Type B pancreatic cell (in vitro differentiated cells): Measurements from ENCODE around the gene MTMR12. TPM values are rescaled to one million over a fixed set of nuclear protein-coding genes. Genes with fewer than 3 reads are reported as not detected.
"Not testable (repeated sequence)": the region's sequence is repeated elsewhere in the genome, so short reads cannot be mapped to it uniquely, and the experiment has no call there.

Experiments
- DNase-seq: peaks from one replicate; pipeline ENCODE4 v3.0.0; 2021; ENCODE audit warnings: mixed read lengths; ENCODE audit not compliant: unreplicated experiment; ENCODE audit errors: extremely low spot score
- H3K27ac Mint-ChIP-seq: 2 replicates; pipeline ENCODE4 v1.8.0; 2021; ENCODE audit warnings: mild to moderate bottlenecking, mixed read lengths
- H3K27me3 Mint-ChIP-seq: 2 replicates; pipeline ENCODE4 v1.8.0; 2021; ENCODE audit warnings: mixed read lengths
- H3K36me3 Mint-ChIP-seq: 2 replicates; pipeline ENCODE4 v1.8.0; 2021; ENCODE audit warnings: mixed read lengths
- H3K4me1 Mint-ChIP-seq: one replicate; pipeline ENCODE4 v1.8.0; 2021; ENCODE audit warnings: mixed read lengths; ENCODE audit not compliant: unreplicated experiment
- H3K4me3 Mint-ChIP-seq: 2 replicates; pipeline ENCODE4 v1.8.0; 2021; ENCODE audit warnings: mild to moderate bottlenecking, mixed read lengths
- H3K9me3 Mint-ChIP-seq: 2 replicates; pipeline ENCODE4 v1.8.0; 2021; ENCODE audit warnings: mixed read lengths
- CTCF ChIP-seq: fragments of 200-600 bp; sonication (generic); conservative IDR thresholded peaks from 2 replicates; pipeline ENCODE4 v1.5.0; 2021; ENCODE audit warnings: antibody characterized with exemption, mild to moderate bottlenecking
- total RNA-seq: library from RNA; stranded (reverse); gene quantifications from 2 replicates; pipeline ENCODE4 v1.2.1, GENCODE V29; 2021; ENCODE audit warnings: low replicate concordance

MTMR12 gene
- total RNA-seq, 1 donor from 2014 or later: 23.5 TPM

DNA sequence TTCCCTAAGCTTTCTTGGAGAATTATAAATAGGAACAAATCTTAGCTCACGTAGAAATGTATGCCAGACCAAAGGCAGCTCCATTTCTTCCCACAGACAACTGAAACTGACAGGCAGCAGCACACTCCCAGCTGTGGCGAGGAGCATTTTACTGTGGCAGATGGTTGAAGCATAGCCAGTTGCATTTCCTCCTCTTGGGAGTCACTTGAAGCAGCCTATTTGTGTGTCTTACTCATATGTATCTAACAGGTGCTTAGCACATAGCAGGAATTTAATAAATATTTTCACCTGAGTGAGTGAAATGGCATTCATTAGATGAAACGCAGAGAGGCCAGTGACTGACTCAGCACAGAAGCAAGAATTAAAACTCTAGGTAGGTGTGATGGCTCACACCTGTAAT lies 12.3 kb upstream of the MTMR12 start:
- Mint-ChIP-seq H3K27me3 (no peaks in the 10 kb centered on the region), H3K4me1 (peaks cover 10% of the 10 kb centered on the region), H3K27ac (peak overlapping the region; percentile 70), H3K4me3 (no peak overlapping the region), H3K36me3 (no peaks in the 10 kb centered on the region), H3K9me3 (peaks cover 5% of the 10 kb centered on the region)
- no peak for DNase-seq
- TF ChIP-seq CTCF: no peak

- DNase-seq: no peak
- H3K4me3 Mint-ChIP-seq: no peak overlapping the region
- peaks cover 6% of the 10 kb centered on the region for H3K4me1 Mint-ChIP-seq
- H3K27ac Mint-ChIP-seq: no peak overlapping the region
- peaks cover 5% of the 10 kb centered on the region for H3K9me3 Mint-ChIP-seq
- TF ChIP-seq CTCF: no peak
- H3K27me3 Mint-ChIP-seq: no peaks in the 10 kb centered on the region
- no peaks in the 10 kb centered on the region for H3K36me3 Mint-ChIP-seq
Observed at GRCh38 chr5:32323741-32324140, 11.0 kb upstream of the MTMR12 start.

- peaks cover 5% of the 10 kb centered on the region for H3K9me3 Mint-ChIP-seq
- peaks cover 6% of the 10 kb centered on the region for H3K4me1 Mint-ChIP-seq
- no peak overlapping the region for H3K4me3 Mint-ChIP-seq
Observed at GRCh38 chr5:32322882-32323281, 10.1 kb upstream of the MTMR12 start.

GRCh38 chr5:32321787-32322186 lies 9.0 kb upstream of the MTMR12 start:
- H3K36me3 Mint-ChIP-seq, H3K27me3 Mint-ChIP-seq, DNase-seq: not testable (repeated sequence)

More at GRCh38 chr5:32322882-32323281, 10.1 kb upstream of the MTMR12 start:
- no peak for DNase-seq
- Mint-ChIP-seq H3K36me3 (no peaks in the 10 kb centered on the region), H3K27me3 (no peaks in the 10 kb centered on the region), H3K27ac (no peak overlapping the region)
- TF ChIP-seq CTCF: no peak

GRCh38 chr5:32320576-32320975 lies 7.8 kb upstream of the MTMR12 start:
- H3K4me1 Mint-ChIP-seq: peaks cover 6% of the 10 kb centered on the region
- DNase-seq: no peak
- H3K27me3 Mint-ChIP-seq: no peaks in the 10 kb centered on the region
- H3K9me3 Mint-ChIP-seq: peaks cover 5% of the 10 kb centered on the region
- H3K36me3 Mint-ChIP-seq: no peaks in the 10 kb centered on the region
- no peak for TF ChIP-seq CTCF
- H3K27ac Mint-ChIP-seq: no peak overlapping the region
- no peak overlapping the region for H3K4me3 Mint-ChIP-seq

More at GRCh38 chr5:32321787-32322186, 9.0 kb upstream of the MTMR12 start:
- H3K9me3 Mint-ChIP-seq, H3K4me1 Mint-ChIP-seq, H3K4me3 Mint-ChIP-seq, H3K27ac Mint-ChIP-seq: not testable (repeated sequence)

- DNase-seq: no peak
- no peaks in the 10 kb centered on the region for H3K27me3 Mint-ChIP-seq
- peaks cover 4% of the 10 kb centered on the region for H3K4me1 Mint-ChIP-seq
Observed at GRCh38 chr5:32319926-32320543, 7.3 kb upstream of the MTMR12 start.

More at GRCh38 chr5:32319926-32320543, 7.3 kb upstream of the MTMR12 start:
- H3K4me3 Mint-ChIP-seq: no peak overlapping the region
- no peaks in the 10 kb centered on the region for H3K36me3 Mint-ChIP-seq
- no peak overlapping the region for H3K27ac Mint-ChIP-seq
- H3K9me3 Mint-ChIP-seq: peaks cover 5% of the 10 kb centered on the region
- TF ChIP-seq CTCF: no peak
